GM19351 (cell line): ENCODE results near the gene G6PC2.
"Not testable (repeated sequence)": the region's sequence is repeated elsewhere in the genome, so short reads cannot be mapped to it uniquely, and the experiment has no call there.

Experiments used
- ATAC-seq: cut with Tn5 transposase; IDR thresholded peaks from one replicate; pipeline ENCODE4 v1.9.1; 2021; ENCODE audit warnings: mild to moderate bottlenecking, moderate library complexity; ENCODE audit not compliant: unreplicated experiment

Gene G6PC2

GRCh38 chr2:168903888-168904287 lies 2.8 kb downstream of the G6PC2 start:
- no peak for ATAC-seq

- no peak for ATAC-seq
Observed at GRCh38 chr2:168904358-168904757, 3.3 kb downstream of the G6PC2 start.

- no peak for ATAC-seq
Observed at GRCh38 chr2:168907940-168908662, 7.0 kb downstream of the G6PC2 start.

GRCh38 chr2:168910330-168910729 lies 9.2 kb downstream of the G6PC2 start:
- no peak for ATAC-seq

GRCh38 chr2:168912466-168912865 lies 11.4 kb downstream of the G6PC2 start:
- no peak for ATAC-seq

GRCh38 chr2:168912901-168913369 lies 11.8 kb downstream of the G6PC2 start:
- ATAC-seq = no peak

- no peak for ATAC-seq
Observed at GRCh38 chr2:168913495-168913894, 12.4 kb downstream of the G6PC2 start.

GRCh38 chr2:168915441-168916330 lies 14.6 kb downstream of the G6PC2 start:
- no peak for ATAC-seq

GRCh38 chr2:168916331-168916675 lies 15.2 kb downstream of the G6PC2 start:
- ATAC-seq = no peak

GRCh38 chr2:168920504-168921157 lies 19.5 kb downstream of the G6PC2 start:
- peak; percentile 47 for ATAC-seq

GRCh38 chr2:168926621-168927386 lies 25.7 kb downstream of the G6PC2 start:
- no peak for ATAC-seq

- ATAC-seq = no peak
Observed at GRCh38 chr2:168928113-168928831, 27.2 kb downstream of the G6PC2 start.

GRCh38 chr2:168929031-168929430 lies 27.9 kb downstream of the G6PC2 start:
- no peak for ATAC-seq

GRCh38 chr2:168930242-168930641 lies 29.2 kb downstream of the G6PC2 start:
- ATAC-seq = no peak

GRCh38 chr2:168932174-168932573 lies 31.1 kb downstream of the G6PC2 start:
- not testable (repeated sequence) for ATAC-seq

GRCh38 chr2:168934826-168935225 lies 33.7 kb downstream of the G6PC2 start:
- ATAC-seq = no peak

GRCh38 chr2:168935810-168936581 lies 34.9 kb downstream of the G6PC2 start:
- no peak for ATAC-seq

GRCh38 chr2:168939061-168939460 lies 38.0 kb downstream of the G6PC2 start:
- no peak for ATAC-seq

- ATAC-seq = peak; percentile 81
Observed at GRCh38 chr2:168939918-168940317, 38.8 kb downstream of the G6PC2 start.
